GM18951 (cell line): Measurements from ENCODE around the gene ABCC1.

Experiments
- POLR2A ChIP-seq: IDR thresholded peaks from 4 replicates; pipeline ENCODE4 v1.6.1; 2011; ENCODE audit warnings: mild to moderate bottlenecking; ENCODE audit not compliant: insufficient read length, insufficient read depth; ENCODE audit errors: extremely low read depth
- in situ Hi-C: fragments of 300-500 bp; cut with MboI; formaldehyde crosslinking; loops from one replicate; pipeline ENCODE4 v1.12.0; 2022; ENCODE audit warnings: low sequenced_read_pairs, mixed read lengths, inconsistent platforms; ENCODE audit not compliant: unreplicated experiment

The ABCC1 gene

DNA sequence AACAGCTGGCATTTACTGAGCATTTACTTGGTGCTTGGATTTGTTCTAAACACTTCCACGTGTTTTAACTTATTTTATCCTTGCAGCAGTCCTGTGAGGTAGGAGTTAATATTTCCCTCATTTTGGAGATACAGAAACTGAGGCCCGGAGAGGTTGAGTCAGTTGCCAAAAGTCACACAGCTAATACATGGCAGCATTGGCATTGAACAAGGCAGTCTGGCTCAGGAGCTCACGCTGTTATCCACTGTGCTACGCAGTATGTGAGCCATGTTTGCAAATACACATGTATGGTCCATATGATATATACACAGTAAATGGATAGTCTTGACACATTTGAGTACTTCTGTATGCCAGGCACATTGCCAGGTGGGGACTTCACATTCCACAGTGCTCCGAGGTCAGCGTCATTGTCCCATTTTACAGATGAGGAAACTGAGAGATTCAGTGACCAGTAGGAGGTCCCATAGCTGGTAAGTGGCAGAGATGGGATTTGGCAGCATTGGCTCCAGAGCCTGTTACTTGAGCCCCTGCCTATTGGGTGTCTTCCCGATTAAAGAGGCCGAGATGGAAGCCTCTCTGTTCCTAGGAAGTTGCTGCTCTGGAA is 163.1 kb downstream of the ABCC1 start:
- TF ChIP-seq POLR2A = no peak
- in situ Hi-C loops = no loop called here

GRCh38 chr16:16113076-16113475 is 163.7 kb downstream of the ABCC1 start:
- in situ Hi-C loops = no loop called here
- TF ChIP-seq POLR2A = no peak

- no peak for TF ChIP-seq POLR2A
- in situ Hi-C loops = no loop called here
These were observed 167.4 kb downstream of the ABCC1 start for GRCh38 chr16:16116841-16117240.

DNA sequence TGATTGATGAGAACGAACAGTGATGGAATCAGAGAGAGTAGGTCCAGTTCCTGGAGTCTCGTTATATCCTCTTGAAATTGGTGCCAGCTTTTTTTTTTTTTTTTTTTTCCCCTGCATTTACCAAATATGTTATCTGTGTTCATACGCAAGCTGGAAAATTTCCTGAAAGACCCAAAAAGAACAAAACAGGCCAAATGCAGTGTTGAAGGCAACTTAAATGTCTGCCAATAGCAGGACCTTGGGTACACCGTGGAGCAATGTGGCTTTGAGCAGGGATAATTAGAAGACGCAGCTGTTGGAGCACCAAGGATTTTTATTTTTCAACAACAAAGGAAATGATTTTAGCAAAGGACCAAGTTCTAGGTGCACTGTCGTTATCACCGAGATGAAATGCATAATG is 168.9 kb downstream of the ABCC1 start:
- no peak for TF ChIP-seq POLR2A
- in situ Hi-C loops = no loop called here

GRCh38 chr16:16120044-16120381 is 170.6 kb downstream of the ABCC1 start:
- in situ Hi-C loops = loop anchor here (10.0 kb wide), 1 partner anchor 345 kb away; no protein-coding TSS in a partner anchor
- TF ChIP-seq POLR2A = no peak

GRCh38 chr16:16120382-16121184 is 171.2 kb downstream of the ABCC1 start:
- in situ Hi-C loops = loop anchor here (10.0 kb wide), 1 partner anchor 346 kb away; no protein-coding TSS in a partner anchor
- no peak for TF ChIP-seq POLR2A

DNA sequence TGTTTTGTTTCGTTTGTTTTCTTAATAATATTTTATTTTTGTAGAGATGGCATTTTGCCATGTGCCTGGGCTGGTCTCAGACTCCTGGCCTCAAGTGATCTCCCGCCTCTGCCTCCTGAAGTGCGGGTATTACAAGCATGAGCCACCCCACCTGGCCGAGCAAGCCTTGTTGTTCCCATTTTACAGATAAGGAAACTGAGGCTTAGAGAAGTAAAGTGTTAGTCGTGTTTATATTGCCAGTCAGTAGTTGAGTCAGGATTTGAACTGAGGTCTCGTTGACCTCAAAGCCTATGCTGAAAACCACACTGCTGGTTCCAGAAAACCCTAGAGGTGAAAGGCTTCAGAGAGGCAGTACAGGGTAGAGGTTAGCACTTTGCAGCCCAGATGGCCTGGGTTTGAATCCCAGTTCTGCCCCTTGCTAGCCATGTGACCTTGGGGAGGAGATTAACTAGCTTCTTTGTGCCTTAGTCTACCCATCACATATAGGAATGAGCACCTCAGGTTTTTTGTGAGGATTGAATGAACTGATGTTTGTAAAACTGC is 171.8 kb downstream of the ABCC1 start:
- no peak for TF ChIP-seq POLR2A
- in situ Hi-C loops = loop anchor here (10.0 kb wide), 1 partner anchor 346 kb away; no protein-coding TSS in a partner anchor

DNA sequence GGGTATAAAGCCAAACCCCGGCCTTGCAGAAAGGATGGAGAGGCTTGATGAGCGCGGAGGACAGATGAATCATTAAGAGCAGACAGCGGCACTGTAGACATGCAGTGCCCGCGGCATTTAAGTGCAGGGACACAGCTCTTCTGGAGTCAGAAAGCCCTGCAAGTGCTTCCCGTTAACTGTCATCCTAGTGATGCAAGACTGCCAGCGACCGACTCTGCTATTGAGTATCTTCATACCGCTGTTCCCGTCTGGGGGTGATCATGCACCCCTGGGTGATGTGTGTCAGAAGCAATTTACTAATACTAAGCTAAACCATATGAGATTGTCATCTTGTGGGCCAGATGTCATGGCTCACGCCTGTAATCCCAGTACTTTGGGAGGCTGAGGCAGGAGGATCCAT is 172.8 kb downstream of the ABCC1 start:
- in situ Hi-C loops = loop anchor here (10.0 kb wide), 1 partner anchor 347 kb away; no protein-coding TSS in a partner anchor
- no peak for TF ChIP-seq POLR2A

- TF ChIP-seq POLR2A = no peak
- in situ Hi-C loops = loop anchor here (10.0 kb wide), 1 partner anchor 350 kb away; no protein-coding TSS in a partner anchor
These were observed 175.0 kb downstream of the ABCC1 start for GRCh38 chr16:16124438-16124837.

GRCh38 chr16:16124974-16125373 is 175.6 kb downstream of the ABCC1 start:
- TF ChIP-seq POLR2A = no peak
- in situ Hi-C loops = loop anchor here (10.0 kb wide), 1 partner anchor 350 kb away; no protein-coding TSS in a partner anchor

- in situ Hi-C loops = loop anchor here (10.0 kb wide), 1 partner anchor 352 kb away; no protein-coding TSS in a partner anchor
- no peak for TF ChIP-seq POLR2A
These were observed 177.5 kb downstream of the ABCC1 start for GRCh38 chr16:16126896-16127295.

GRCh38 chr16:16127469-16128116 is 178.2 kb downstream of the ABCC1 start:
- in situ Hi-C loops = loop anchor here (10.0 kb wide), 1 partner anchor 353 kb away; no protein-coding TSS in a partner anchor
- TF ChIP-seq POLR2A = no peak

DNA sequence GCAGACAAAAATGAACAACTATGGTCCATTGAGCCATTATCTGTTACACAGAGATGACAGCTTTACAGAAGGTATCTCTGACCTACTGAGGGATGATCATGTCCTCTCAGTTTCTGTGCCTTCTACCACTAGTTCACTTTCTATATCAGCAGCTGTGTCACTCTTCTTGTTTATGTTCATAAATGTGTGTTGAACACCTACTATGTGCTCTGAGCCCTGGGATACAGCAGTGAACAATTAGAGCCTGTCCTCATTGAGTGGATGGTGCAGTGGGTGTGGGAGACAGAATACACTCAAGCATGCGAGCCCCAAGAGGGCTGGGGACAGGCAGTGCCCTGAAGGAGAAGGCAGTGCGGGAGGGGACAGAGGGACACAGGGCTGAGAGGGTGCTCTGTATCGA is 181.8 kb downstream of the ABCC1 start:
- TF ChIP-seq POLR2A = no peak
- in situ Hi-C loops = no loop called here
